DMS53 treated with DMSO at 0.1 percent for 48 hours (cell line): Measurements from ENCODE around the gene ARVCF.
A peak's percentile ranks its signal among the peaks of the same experiment; 100 is the strongest.

Experiments
- DNase-seq: peaks from one replicate; lab custom pipeline; 2025; ENCODE audit not compliant: unreplicated experiment; lab: John Stamatoyannopoulos, UW

ARVCF gene

GRCh38 chr22:20031732-20032406 is 15.2 kb upstream of the ARVCF start:
- no peak for DNase-seq

- no peak for DNase-seq
Observed at GRCh38 chr22:20029550-20030225, 13.1 kb upstream of the ARVCF start.

- DNase-seq = no peak
Observed at GRCh38 chr22:20028855-20029549, 12.4 kb upstream of the ARVCF start.

GRCh38 chr22:20027966-20028854 is 11.6 kb upstream of the ARVCF start:
- DNase-seq = no peak

- DNase-seq = no peak
Observed at GRCh38 chr22:20026996-20027601, 10.5 kb upstream of the ARVCF start.

GRCh38 chr22:20026204-20026908 is 9.7 kb upstream of the ARVCF start:
- DNase-seq = no peak

- DNase-seq = no peak
Observed at GRCh38 chr22:20025401-20026203, 9.0 kb upstream of the ARVCF start.

GRCh38 chr22:20024650-20025397 is 8.2 kb upstream of the ARVCF start:
- DNase-seq = no peak

- no peak for DNase-seq
Observed at GRCh38 chr22:20024225-20024624, 7.6 kb upstream of the ARVCF start.

GRCh38 chr22:20022978-20023613 is 6.5 kb upstream of the ARVCF start:
- no peak for DNase-seq

GRCh38 chr22:20022231-20022977 is 5.8 kb upstream of the ARVCF start:
- DNase-seq = no peak

- no peak for DNase-seq
Observed at GRCh38 chr22:20021196-20022181, 4.9 kb upstream of the ARVCF start.

- DNase-seq = peak; percentile 50
Observed at GRCh38 chr22:20020533-20021195, 4.0 kb upstream of the ARVCF start, which contains the start of gene TANGO2. Gene TANGO2, plus strand, starts transcription at chr22:20021110. Its CDS starts 15,689 bp downstream, at chr22:20036799.

- DNase-seq = no peak
Observed at GRCh38 chr22:20019661-20020532, 3.3 kb upstream of the ARVCF start.

- DNase-seq = no peak
Observed at GRCh38 chr22:20018001-20018400, 1.4 kb upstream of the ARVCF start.
